Stimulated activated naive CD8-positive, alpha-beta T cell treated with anti-CD3 and anti-CD28 coated beads, Interleukin-15, Interleukin-2, amounts not matched to agents 100 U/mL and 50 U/mL, for 24 hours (primary cell): ENCODE results near the gene FAM171A1.
A peak's percentile ranks its signal among the peaks of the same experiment; 100 is the strongest.
"Not testable (repeated sequence)": the region's sequence is repeated elsewhere in the genome, so short reads cannot be mapped to it uniquely, and the experiment has no call there.

ENCODE experiments used
- ATAC-seq: fragments of 150-1000 bp; cut with Tn5 transposase; one replicate; pipeline ENCODE4 v1.10.0; 2021
- DNase-seq: peaks from one replicate; pipeline ENCODE4 v3.0.0; 2021

The FAM171A1 gene

DNA sequence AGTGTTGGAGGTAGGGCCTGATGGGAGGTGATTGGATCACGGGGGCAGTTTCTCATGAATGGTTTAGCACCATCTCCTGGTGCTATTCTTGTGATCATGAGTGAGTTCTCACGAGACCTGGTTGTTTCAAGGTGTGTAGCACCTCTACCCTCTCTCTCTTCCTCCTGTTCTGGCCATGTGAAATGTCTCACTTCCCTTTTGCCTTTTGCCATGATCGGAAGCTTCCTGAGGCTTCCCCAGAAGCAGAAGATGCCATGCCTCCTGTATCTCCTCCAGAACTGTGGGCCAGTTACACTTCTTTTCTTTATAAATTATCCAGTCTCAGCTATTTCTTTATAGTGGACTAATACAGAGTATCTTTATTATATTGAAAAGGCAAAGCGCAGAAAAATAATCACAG lies 90.1 kb downstream of the FAM171A1 start:
- DNase-seq (no peak), ATAC-seq (no peak)

DNA sequence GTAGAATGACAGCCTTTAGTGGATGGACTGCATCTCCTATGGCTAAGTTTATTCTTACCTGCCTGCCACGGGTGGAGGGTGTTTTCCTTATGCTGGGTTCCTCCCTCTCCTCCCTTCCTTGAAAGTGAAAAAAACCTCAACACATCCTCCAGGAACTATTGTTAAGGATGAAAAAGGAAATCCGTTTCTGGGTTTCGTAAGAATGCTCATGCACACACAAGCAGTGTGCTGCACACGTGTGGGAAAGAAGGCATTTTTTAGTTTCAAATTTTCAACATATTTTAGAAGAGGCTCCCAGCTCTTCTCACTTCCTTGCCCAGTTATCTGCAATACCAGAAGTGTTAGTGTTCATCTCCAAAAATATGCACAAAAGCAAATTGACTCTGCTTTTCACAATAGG lies 90.6 kb downstream of the FAM171A1 start:
- DNase-seq: no peak
- no peak for ATAC-seq

DNA sequence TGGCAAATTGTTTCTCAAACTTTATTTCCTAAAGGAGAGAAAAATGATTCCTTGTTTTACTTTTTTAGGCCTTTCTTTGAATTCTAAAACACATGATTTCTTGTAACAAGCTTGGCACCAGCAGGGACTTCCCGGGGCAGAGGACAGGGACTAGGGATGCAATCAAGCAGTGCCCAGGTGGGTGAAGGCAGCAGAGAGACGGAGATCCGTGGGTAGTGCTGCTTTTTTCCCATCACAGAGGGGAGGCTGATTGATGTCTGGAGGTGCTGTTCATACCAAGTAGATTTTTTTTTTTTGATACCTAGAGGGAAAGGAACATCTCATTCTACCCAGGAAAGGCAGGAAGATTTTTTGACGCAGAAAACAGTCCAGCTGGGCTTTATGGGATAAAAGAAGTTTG lies 91.9 kb downstream of the FAM171A1 start:
- ATAC-seq (no peak), DNase-seq (no peak)

DNA sequence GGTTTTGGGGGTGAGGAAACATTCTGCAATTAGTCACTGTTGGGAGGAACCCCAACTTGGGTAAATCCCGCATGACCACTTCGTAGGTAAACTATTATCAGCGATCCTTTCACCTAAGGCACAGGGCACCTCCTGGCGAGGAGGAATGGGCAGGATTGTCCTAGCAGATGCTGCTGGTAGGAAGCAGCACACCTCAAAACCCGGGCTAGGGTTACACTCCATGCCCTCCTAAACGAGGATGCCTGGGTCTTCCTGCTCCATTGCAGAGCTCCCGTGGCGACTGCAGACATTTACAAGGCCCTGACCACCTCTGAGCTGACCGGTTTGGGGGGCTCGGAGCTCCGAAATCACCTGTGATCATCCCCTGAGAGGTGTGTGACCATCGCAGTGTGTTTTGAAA lies 92.3 kb downstream of the FAM171A1 start:
- ATAC-seq (no peak), DNase-seq (no peak)

DNA sequence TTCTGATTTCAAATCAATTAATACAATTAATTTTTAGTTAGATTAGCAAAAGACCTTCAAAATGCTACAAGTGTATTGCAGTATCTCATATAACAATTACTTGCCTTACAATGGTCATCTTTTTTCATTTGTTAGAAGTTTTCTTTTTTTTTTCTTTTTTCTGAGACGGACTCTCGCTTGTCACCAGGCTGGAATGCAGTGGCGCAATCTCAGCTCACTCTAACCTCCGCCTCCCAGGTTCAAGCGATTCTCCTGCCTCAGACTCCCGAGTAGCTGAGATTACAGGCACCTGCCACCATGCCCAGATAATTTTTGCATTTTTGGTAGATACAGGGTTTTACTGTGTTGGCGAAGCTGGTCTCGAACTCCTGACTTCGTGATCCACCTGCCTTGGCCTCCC lies 95.0 kb downstream of the FAM171A1 start:
- not testable (repeated sequence) for DNase-seq, ATAC-seq

DNA sequence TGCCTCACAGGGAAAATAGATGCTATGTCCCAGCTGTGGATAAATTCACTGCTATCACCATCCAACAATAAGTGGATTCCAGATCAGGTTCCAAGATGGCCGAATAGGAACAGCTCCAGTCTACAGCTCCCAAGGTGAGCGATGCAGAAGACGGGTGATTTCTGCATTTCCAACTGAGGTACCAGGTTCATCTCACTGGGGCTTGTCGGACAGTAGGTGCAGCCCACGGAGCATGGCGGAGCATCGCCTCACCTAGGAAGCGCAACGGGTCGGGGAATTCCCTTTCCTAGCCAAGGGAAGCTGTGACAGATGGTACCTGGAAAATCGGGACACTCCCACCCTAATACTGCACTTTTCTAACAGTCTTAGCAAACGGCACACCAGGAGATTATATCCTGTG lies 101.3 kb downstream of the FAM171A1 start:
- DNase-seq, ATAC-seq: not testable (repeated sequence)

DNA sequence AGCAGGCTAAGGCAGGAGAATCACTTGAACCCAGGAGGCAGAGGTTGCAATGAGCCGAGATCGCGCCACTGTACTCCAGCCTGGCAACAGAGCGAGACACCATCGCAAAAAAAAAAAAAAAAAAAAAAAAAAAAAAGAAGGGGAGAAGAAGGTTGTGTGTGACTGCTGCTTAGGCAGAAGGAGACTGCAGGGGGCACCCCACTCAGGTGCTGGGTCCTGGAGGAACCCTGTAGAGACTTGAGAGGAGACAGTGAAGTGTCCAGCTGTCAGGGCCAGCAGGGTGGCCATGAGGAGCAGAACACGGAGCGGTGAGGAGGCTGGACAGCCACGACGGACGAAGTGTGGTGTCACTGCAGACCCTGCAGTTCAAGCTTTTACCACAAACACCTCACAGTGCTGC lies 103.6 kb downstream of the FAM171A1 start:
- DNase-seq (no peak), ATAC-seq (no peak)

DNA sequence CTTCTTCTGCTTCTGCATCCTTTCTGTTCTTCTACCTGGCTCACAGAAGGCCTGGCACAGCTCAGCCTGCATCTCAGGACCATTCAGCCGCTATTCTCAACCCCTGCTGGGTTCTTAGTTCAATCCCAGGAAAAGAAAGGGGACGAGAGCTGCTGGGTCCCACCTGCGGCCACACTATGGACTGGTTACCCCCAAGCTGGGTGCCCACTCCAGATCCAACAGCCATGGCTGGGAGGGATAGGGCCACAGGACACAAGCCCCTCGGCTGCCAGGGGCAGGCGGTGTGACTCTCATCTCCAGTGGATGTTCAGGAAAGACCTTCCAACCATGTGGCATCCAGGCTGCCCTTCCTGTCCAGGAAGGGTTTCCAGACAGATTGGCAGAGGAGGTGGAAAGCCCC lies 105.0 kb downstream of the FAM171A1 start:
- ATAC-seq (no peak), DNase-seq (no peak)

DNA sequence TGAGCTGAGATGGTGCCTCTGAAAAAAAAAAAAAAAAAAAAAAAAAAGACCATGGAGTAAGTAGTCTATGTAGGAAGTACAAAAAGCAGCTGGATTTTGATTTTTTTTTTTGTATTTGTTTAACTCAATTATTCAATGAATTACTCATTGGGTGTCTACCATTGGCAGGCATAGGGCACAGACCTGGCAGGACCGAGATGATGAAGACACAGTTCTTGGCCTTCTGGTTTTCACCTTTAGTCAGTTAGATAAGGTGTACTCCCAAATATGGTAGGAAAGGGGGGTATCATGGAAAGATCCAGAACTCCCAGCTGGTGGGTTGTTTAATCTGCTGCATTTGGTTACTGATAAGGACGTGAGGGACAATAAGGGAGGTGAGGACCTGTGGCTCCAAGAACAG lies 105.5 kb downstream of the FAM171A1 start:
- DNase-seq (no peak), ATAC-seq (no peak)

DNA sequence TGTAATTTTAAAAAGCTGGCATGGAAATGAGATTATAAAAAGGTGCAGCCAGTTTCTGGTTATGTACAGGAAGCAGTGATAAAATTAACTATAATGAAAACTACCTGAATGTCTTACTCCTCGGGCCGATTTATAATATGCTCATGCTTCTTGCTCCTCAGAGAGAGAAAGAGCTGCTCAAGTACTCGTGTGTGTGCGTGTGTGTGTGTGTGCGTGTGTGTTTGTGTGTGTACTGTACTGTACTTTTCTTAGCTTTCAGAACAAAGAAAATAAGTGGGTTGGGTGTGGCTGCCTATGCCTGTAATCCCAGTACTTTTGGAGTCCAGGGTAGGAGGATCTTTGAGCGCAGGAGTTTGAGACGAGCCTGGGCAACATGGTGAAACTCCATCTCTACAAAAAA lies 106.0 kb downstream of the FAM171A1 start:
- ATAC-seq (no peak), DNase-seq (no peak)

DNA sequence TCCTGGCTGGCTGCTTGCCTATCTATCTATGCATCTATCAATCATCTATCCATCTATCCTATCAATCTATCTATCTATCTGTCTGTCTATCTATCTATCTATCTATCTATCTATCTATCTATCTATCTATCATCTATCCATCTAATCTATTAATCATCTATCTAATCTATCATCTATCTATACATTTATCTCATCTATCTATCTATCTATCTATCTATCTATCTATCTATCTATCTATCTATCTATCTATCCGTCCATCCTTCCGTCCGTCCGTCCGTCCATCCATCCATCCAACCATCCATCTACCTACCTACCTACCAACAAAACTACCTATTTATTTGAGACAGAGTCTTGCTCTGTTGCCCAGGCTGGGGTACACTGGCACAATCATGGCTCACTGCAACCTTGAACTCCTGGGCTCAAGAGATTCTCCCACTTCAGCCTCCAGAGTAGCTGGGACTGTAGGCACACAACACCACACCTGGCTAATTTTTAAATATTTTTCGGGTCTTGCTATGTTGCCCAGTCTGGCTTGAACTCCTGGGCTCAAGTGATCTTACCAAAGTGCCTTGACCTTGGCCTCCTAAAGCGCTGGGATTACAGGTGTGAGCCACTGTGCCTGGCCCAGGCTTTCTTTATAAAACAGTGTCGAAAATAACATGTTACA lies 107.3 kb downstream of the FAM171A1 start:
- no peak for ATAC-seq
- DNase-seq: no peak

DNA sequence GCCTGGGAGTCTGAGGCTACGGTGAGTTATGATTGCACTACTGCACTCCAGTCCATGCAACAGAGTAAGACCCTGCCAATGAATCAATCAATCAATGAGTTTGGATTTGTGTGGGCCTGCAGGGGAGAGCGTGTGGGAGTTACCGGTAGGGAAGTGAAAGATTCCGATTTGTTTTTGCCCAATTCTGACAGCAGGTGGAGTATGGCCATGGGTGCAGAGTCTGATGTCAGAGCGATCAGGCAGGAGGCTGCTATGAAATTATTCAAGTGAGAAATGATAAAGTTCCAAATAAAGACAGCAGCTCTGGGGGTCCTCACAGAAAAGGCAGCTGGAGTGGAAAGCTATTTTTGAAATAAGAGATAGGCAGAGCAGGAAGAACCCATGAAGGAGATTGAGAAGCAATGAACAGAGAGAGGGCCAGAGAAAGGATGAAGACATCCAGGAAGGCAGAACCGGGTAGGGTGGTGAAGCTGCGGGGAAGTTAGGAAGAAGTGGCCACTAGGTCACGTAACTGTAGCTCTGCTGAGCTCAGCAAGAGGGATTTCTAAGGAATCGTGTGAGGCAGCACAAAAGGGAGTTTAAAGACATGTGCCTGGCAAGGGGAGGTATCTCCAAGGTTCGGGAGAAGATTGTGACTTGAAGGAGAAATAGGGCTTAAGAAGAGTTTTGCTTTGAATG lies 108.9 kb downstream of the FAM171A1 start:
- no peak for ATAC-seq

DNA sequence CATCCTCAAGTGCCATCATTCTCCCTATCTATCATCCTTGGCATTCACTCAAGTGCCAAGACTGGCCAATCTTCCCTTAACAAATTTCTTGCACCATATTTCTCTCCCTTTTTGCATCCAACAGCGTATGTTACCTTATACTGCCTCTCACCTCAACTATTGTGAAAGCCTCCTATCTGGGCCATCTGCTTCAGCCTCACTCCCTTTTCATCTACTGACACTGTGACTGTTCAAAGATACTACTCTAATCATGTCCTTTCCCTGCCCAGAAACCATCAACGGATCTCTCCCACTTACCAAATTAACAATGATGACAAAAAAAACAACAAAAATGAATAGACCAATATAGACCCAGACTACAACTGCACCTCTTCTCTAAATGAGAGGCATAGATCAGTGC lies 112.0 kb downstream of the FAM171A1 start:
- ATAC-seq (no peak), DNase-seq (no peak)

More for the DNA sequence above, 108.9 kb downstream of the FAM171A1 start:
- no peak for DNase-seq

DNA sequence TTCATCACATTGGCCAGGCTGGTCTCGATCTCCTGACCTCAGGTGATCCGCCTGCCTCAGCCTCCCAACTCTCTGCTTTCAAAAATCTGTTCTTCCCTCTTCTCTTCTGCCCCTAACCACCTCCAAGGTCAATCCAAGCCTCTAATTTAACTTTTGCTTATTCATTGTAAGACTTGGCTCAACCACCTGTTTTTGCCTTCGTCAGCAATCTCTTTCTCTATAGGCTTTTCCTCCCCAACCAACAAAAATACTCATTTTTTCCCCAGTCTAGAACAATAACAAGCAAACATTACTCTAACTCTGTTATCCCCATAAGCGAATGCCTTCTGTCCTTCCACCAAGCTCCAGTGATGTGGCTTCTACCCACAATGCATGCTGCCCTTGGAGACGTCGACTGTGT lies 112.8 kb downstream of the FAM171A1 start:
- no peak for DNase-seq
- no peak for ATAC-seq

DNA sequence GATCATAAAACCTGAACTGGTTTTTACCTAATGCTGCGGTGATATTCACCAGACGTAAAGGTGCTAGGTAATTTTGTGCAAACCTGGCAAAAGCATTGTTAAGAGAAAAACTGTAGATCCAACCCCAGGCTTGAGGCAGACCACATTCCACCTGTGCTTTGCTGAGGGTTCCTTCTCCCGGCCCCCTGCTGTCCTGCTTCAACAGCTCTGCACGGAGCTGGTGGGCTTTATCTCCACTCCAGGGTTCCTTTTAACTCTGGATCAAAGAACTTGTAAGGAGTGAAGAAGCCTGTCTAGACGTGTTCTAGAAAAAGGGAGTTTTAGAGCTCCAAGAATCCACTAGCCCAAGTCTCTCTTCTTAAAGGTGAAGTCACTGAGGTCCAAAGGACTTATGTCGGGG lies 115.1 kb downstream of the FAM171A1 start:
- no peak for ATAC-seq
- no peak for DNase-seq

DNA sequence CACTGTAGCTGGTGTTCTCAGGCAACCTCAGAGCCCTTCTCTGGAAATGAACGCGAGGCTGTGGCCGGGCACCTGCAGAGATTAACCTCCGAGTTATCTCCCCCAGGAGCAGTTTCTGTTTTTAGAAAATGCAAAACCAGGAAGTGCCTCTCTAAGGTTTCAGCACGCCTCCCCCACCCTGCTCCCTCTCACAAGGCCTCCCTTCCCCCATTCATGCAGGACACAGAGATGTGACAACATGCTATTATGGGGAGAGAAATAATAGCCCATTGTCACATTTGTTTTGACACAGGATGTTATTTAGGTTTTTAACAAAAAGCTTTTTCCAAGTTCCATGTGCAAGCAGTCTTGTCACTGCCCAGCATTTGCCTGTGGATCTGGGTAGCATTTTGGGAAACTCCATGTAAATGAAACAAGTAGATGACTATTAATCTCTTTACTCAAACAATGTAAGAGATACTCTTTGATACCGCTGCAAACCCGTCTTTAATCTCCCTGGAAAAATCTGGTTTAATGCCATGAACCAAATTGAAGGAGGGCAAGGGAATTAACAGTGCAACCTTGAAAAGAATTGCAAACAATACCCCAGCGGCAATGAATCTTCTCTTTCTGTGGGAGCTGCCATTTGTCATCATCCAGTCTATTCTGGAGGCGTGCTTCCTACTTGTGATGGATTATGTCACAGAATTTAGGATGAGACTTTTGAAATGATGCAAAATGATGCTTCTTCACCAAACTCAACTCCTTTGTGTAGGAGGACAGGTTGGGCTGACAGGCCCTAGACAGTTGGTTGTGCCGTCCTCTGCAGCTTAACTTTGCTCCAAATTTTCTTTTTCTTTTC lies 116.1 kb downstream of the FAM171A1 start:
- DNase-seq (peak; percentile 18), ATAC-seq (peak; percentile 36)

DNA sequence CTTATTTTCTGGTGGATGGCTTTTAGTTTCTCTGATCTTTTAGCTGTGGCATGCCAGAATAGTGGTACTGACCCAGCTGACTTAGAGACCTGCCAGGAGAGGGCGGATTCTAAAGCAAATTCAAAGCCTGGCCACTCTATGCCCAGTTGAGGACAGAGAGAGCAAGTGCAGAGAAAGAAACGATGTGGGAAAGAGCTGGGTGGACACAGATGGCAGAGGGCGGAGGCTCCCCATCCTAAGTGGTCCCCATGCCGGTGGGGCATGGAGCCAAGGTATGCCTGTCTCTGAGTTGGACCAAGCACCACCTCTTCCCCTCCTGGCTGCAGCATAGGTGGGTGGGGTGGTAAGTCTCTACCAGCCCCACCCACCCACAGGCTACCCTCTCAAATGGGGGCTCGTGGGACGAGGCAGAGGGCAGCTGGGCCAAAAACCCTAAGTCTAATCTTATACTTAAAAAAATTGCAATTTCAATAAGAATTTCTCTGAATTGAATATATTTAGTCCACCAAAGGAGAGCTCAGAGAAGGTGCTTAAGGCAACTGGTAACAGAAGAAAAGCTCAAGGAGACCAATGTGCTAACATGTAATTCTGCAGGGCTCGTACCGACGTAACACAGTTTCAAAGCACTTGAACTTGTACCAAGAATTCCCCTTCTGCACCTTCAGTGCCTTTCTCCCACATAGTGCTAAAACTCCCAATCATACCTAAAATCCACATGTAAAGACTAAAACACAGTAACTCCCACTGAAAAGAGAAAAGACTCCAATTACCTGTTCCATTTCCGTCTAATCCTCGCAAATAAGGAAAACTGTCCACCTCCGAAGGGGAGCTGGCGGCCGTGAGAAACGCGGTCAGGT lies 116.9 kb downstream of the FAM171A1 start:
- ATAC-seq: peak; percentile 19
- DNase-seq: no peak

DNA sequence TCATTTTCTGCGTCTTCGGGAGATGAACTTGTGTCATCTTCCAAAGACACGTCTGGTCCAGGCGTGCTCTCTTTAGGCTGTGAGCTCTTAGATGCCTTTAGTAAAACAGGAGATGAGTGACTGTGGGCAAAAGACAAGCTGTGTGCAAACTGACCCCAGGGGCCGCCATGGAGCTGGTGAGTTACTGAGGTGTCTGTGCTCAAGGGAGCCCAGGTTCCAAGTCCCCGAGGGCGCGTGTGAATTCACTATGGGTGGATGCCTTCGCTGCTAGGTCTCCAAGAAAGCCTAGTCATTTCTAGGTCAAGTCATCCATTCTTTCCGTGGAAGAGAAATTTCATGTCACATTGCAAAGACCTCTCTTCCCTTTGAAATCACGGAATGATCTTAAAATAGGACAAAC lies 118.7 kb downstream of the FAM171A1 start:
- no peak for DNase-seq
- ATAC-seq: no peak

DNA sequence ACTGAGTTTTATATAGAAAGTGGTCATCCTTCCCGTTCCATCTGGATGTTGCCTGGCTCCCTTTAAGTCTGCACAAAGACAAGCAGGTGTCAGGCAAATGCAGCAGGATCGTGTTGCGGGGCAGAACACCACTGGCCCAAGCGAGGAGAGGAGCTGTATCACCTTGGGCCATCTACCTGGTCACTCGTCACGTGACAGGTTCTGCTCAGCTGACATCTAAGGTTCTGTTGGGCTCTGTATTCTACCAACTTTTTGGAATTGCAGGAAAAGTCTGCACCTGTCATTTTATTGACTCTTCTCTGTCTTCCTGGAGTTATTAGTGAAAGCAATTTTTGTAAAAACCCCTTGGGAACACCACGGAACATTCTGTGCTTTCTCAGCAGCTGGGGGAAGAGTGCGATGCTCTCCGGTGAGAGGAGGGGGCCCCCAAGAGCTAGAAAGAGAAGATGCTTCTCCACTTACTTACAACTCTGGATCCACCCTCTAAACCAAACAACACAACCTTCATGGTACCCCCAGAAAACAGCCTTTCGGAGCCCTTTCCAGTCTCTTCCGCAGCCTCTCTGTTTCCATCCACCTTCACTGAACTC lies 119.2 kb downstream of the FAM171A1 start:
- ATAC-seq: no peak
- no peak for DNase-seq

DNA sequence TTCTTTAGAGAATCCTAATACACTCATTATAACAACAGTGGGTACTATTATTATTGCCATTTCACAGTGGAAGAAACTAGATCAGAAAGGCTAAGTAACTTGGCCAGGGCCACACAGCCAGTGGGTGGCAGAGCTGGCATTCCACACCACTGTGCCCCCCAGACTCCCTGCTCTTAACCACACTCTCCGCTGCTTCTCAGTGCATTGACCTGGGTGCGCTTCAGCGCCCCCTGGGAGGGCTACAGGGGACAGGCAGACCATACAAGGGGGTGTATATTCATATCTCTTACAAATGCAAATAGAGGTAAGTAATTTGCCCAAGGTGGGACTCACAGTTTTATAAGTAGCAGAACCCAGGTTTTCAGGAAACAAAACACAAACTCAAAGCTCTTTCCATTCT lies 125.6 kb downstream of the FAM171A1 start:
- ATAC-seq (peak; percentile 73), DNase-seq (peak; percentile 34)

DNA sequence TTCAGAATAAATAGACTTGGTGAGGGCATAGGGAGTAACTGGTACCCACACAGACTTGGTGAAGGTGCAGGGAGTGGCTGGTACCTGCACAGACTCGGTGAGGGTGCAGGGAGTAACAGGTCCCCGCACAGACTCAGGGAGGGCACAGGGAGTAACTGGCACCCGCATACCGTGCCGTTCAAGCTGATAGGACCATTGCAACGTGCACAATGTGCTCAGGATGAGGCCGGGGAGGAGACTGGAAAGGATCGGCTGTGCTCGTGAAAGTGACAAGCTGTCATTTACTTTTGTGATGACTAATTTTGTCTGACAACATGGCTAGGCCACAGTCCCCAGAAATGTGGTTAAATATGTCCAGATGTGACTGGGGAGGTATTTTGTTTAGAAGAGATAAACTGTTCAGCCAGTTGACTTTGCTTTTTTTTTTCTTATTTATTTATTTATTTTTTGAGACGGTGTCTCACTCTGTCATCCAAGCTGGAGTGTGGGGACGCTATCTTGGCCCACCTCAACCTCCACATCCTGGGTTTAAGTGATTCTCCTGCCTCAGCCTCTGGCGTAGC lies 126.4 kb downstream of the FAM171A1 start:
- DNase-seq (no peak), ATAC-seq (peak; percentile 40)
